ENCODE data around the gene SIPA1L3. TPM values are rescaled to one million over a fixed set of nuclear protein-coding genes. Genes with fewer than 3 reads are reported as not detected.

Gene SIPA1L3
- total and polyA plus RNA-seq, 12 donors = 2.8 to 24.2 (median 12.3) TPM

DNA sequence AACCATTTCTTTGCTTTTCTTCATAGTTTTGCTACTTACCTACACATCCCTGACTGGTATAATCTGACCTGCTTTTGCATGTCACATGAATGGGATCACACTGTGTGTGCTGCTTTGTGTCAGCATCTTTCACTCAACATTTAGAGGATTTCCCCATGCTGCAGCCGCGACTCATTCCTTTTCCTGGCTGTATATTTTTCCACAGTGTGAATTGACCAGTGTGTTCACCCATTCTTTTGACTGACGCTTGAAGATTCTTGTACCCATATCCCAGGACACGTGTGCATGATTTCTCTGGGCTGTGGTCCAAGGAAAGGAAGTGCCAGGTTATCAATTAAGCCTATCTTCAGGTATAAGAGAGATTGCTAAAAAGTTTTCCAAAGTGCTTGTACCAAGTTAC, 198.6 kb downstream of the SIPA1L3 start:
- H3K4me3 ChIP-seq = no peak overlapping the region
- intact Hi-C loops (cut with DNase I) = no loop called here
- TF ChIP-seq CTCF (IDR thresholded peaks at IDR 0.05) = no peak
- 93 to 94% methylated on average over 4 of the region's 4 CpGs for WGBS, 2 donors
- no peak for ATAC-seq
- H3K9me3 ChIP-seq = no peaks in the 10 kb centered on the region
- DNase-seq = no peak
- H3K27ac ChIP-seq = no peak overlapping the region
- no peaks in the 10 kb centered on the region for H3K4me1 ChIP-seq
- H3K36me3 ChIP-seq = peaks cover 0 to 78% (median 23%) of the 10 kb centered on the region in 9 donors
- H3K27me3 ChIP-seq = no peaks in the 10 kb centered on the region

GRCh38 chr19:38107129-38107528, 200.1 kb downstream of the SIPA1L3 start:
- no peak for TF ChIP-seq CTCF (IDR thresholded peaks at IDR 0.05)
- Histone ChIP-seq H3K9me3 (no peaks in the 10 kb centered on the region), H3K36me3 (peaks cover 0 to 78% (median 13%) of the 10 kb centered on the region in 9 donors), H3K27ac (no peak overlapping the region), H3K4me3 (no peak overlapping the region), H3K27me3 (no peaks in the 10 kb centered on the region), H3K4me1 (no peaks in the 10 kb centered on the region)
- intact Hi-C loops (cut with DNase I) = no loop called here
- ATAC-seq (no peak), DNase-seq (no peak)
- WGBS, 2 donors = 90 to 96% methylated on average over 4 of the region's 4 CpGs

GRCh38 chr19:38111898-38112297, 204.9 kb downstream of the SIPA1L3 start:
- Histone ChIP-seq H3K27ac (no peak overlapping the region), H3K4me1 (no peaks in the 10 kb centered on the region), H3K36me3 (peaks cover 0 to 77% (median 13%) of the 10 kb centered on the region in 9 donors), H3K9me3 (no peaks in the 10 kb centered on the region), H3K27me3 (no peaks in the 10 kb centered on the region), H3K4me3 (no peak overlapping the region)
- DNase-seq (no peak), ATAC-seq (no peak)
- intact Hi-C loops (cut with DNase I) = no loop called here
- TF ChIP-seq CTCF (IDR thresholded peaks at IDR 0.05) = no peak
- 97 to 98% methylated on average over 9 of the region's 9 CpGs for WGBS, 2 donors

DNA sequence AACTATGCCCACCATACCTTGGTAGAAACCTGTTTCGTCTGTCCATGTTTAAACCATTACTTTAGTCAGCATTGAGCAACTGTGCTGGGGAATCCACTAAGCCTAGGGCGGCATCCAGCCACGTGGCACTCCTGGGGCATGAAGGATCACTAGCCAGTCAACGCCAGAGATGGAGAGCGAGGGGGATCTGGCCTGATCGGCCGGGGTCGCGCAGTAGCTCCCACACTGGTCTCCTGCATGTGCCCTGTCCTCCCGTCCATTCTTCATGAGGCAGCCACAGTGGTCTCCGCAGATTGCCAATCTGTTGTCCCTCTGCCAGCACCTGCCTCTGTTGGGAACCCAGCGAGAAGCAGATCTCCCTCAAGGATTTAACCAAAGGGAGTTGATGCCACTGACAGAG, 207.6 kb downstream of the SIPA1L3 start:
- intact Hi-C loops (cut with DNase I) = no loop called here
- ATAC-seq (no peak), DNase-seq (no peak)
- H3K4me1 ChIP-seq = no peaks in the 10 kb centered on the region
- H3K36me3 ChIP-seq = peaks cover 0 to 58% (median 12%) of the 10 kb centered on the region in 9 donors
- no peak overlapping the region for H3K4me3 ChIP-seq
- peaks cover 0 to 5% (median 0%) of the 10 kb centered on the region in 11 donors for H3K9me3 ChIP-seq
- WGBS, 2 donors = 94 to 95% methylated on average over 12 of the region's 12 CpGs
- TF ChIP-seq CTCF (IDR thresholded peaks at IDR 0.05) = no peak
- H3K27me3 ChIP-seq = no peaks in the 10 kb centered on the region
- no peak overlapping the region for H3K27ac ChIP-seq
